ENCODE data around the gene STT3B.

Gene STT3B

DNA sequence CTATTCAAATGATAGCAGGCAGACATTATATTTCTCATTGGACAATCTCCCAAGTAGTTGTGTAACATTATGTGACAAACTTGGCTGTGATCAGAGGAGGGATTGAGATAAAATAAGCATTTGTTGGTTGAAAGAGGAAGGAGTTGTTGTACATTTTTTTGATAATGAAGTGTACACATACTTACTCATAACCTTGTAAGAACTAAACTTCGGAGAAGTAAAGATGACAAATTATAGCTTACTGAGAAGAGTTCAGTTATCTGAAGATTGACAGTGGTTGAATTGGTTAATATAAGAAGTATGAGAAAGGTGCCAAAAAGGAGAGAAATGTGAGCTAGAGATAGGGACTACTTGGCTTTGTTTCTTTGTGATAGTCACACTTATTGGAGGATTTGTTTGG is 32.6 kb downstream of the STT3B start:
- Histone ChIP-seq H3K4me3 (ENCODE audit: insufficient read length, low read depth) (no peak overlapping the region), H3K36me3 (ENCODE audit: insufficient read depth, insufficient read length, low read length) (no peaks in the 10 kb centered on the region), H3K9me3 (ENCODE audit: insufficient read depth, low read length) (no peaks in the 10 kb centered on the region), H3K4me1 (ENCODE audit: insufficient read depth, insufficient read length) (peaks cover 6% of the 10 kb centered on the region), H3K27me3 (ENCODE audit: insufficient read depth, insufficient read length) (no peaks in the 10 kb centered on the region), H3K9ac (ENCODE audit: insufficient read length, low read depth) (no peak overlapping the region)
- TF ChIP-seq ZNF274 (IDR thresholded peaks at IDR 0.05; ENCODE audit: low read depth, low read length) = no peak
- no peak for TF ChIP-seq YY1 (IDR thresholded peaks at IDR 0.05; ENCODE audit: insufficient read depth, insufficient read length)
- no peak for TF ChIP-seq SUZ12 (IDR thresholded peaks at IDR 0.05; ENCODE audit: extremely low read depth, insufficient read depth, insufficient read length)
- DNase-seq (ENCODE audit: low read depth, low spot score) = no peak

DNA sequence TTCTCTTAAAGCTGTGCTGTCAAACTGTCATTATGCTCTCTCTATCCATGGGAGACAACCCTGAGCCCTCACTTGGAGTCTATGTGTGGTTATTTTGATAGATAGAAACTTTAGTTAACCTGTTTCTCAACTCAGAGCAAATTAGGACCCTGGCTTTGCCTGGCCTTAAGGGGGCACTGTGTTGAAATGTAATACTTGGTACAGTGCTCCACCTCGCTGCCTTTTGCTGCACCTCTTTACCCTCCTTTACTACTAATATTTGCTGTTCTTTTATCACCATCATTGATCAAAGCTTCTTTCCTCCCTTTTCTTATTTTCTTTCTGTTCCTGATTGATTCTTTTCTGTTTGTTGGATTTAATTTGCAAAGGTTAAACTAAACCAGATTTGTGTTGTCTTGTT is 34.3 kb downstream of the STT3B start:
- no peak overlapping the region for H3K4me3 ChIP-seq (ENCODE audit: insufficient read length, low read depth)
- H3K36me3 ChIP-seq (ENCODE audit: insufficient read depth, insufficient read length, low read length) = no peaks in the 10 kb centered on the region
- H3K4me1 ChIP-seq (ENCODE audit: insufficient read depth, insufficient read length) = peaks cover 5% of the 10 kb centered on the region
- no peaks in the 10 kb centered on the region for H3K9me3 ChIP-seq (ENCODE audit: insufficient read depth, low read length)
- TF ChIP-seq ZNF274 (IDR thresholded peaks at IDR 0.05; ENCODE audit: low read depth, low read length) (no peak), YY1 (IDR thresholded peaks at IDR 0.05; ENCODE audit: insufficient read depth, insufficient read length) (no peak), SUZ12 (IDR thresholded peaks at IDR 0.05; ENCODE audit: extremely low read depth, insufficient read depth, insufficient read length) (no peak)
- no peaks in the 10 kb centered on the region for H3K27me3 ChIP-seq (ENCODE audit: insufficient read depth, insufficient read length)
- no peak overlapping the region for H3K9ac ChIP-seq (ENCODE audit: insufficient read length, low read depth)
- peak; percentile 9 for DNase-seq (ENCODE audit: low read depth, low spot score)

DNA sequence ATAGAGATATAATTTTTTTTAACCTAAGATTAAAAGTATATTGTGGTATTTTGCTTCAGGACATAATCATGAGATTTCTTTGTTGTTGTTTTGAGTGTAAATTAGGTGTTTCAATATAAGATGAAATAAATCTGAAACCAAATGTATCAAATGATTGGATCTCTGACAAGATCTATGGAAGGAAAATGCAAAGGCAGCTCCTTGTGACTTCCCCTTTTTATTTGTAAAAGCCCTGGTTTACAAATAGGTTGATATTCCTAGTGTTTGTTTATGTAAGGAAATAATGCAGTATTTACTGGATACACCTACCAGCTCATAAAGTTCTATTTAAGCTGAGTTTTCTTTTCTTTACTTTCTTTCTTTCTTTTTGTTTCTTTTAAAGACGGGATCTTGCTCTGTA is 35.9 kb downstream of the STT3B start:
- Histone ChIP-seq H3K36me3 (ENCODE audit: insufficient read depth, insufficient read length, low read length) (no peaks in the 10 kb centered on the region), H3K9ac (ENCODE audit: insufficient read length, low read depth) (no peak overlapping the region), H3K4me3 (ENCODE audit: insufficient read length, low read depth) (no peak overlapping the region), H3K4me1 (ENCODE audit: insufficient read depth, insufficient read length) (no peaks in the 10 kb centered on the region), H3K9me3 (ENCODE audit: insufficient read depth, low read length) (no peaks in the 10 kb centered on the region), H3K27me3 (ENCODE audit: insufficient read depth, insufficient read length) (no peaks in the 10 kb centered on the region)
- no peak for DNase-seq (ENCODE audit: low read depth, low spot score)
- no peak for TF ChIP-seq SUZ12 (IDR thresholded peaks at IDR 0.05; ENCODE audit: extremely low read depth, insufficient read depth, insufficient read length)
- no peak for TF ChIP-seq YY1 (IDR thresholded peaks at IDR 0.05; ENCODE audit: insufficient read depth, insufficient read length)
- TF ChIP-seq ZNF274 (IDR thresholded peaks at IDR 0.05; ENCODE audit: low read depth, low read length) = no peak

DNA sequence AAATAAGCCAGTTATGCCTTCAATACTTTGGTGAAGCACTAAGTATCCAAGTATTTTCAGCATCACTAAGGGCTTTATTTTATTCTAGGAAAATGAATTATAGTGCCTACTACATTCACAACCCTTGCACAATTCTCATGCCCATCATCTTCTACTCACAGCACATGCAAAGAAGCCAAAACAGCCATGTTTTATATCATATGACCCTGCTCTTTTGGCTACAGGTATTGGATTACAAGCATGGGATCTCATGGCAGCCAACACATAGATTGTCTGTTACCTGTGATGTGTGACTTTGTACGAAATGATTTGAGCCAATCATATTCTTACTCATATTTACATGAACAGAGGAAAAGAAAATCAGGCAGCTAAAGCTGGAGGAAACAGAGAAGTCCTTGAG is 38.6 kb downstream of the STT3B start:
- H3K9ac ChIP-seq (ENCODE audit: insufficient read length, low read depth) = no peak overlapping the region
- no peak for DNase-seq (ENCODE audit: low read depth, low spot score)
- H3K4me1 ChIP-seq (ENCODE audit: insufficient read depth, insufficient read length) = no peaks in the 10 kb centered on the region
- H3K9me3 ChIP-seq (ENCODE audit: insufficient read depth, low read length) = no peaks in the 10 kb centered on the region
- H3K27me3 ChIP-seq (ENCODE audit: insufficient read depth, insufficient read length) = no peaks in the 10 kb centered on the region
- no peaks in the 10 kb centered on the region for H3K36me3 ChIP-seq (ENCODE audit: insufficient read depth, insufficient read length, low read length)
- H3K4me3 ChIP-seq (ENCODE audit: insufficient read length, low read depth) = no peak overlapping the region
- TF ChIP-seq ZNF274 (IDR thresholded peaks at IDR 0.05; ENCODE audit: low read depth, low read length) (no peak), SUZ12 (IDR thresholded peaks at IDR 0.05; ENCODE audit: extremely low read depth, insufficient read depth, insufficient read length) (no peak), YY1 (IDR thresholded peaks at IDR 0.05; ENCODE audit: insufficient read depth, insufficient read length) (no peak)

DNA sequence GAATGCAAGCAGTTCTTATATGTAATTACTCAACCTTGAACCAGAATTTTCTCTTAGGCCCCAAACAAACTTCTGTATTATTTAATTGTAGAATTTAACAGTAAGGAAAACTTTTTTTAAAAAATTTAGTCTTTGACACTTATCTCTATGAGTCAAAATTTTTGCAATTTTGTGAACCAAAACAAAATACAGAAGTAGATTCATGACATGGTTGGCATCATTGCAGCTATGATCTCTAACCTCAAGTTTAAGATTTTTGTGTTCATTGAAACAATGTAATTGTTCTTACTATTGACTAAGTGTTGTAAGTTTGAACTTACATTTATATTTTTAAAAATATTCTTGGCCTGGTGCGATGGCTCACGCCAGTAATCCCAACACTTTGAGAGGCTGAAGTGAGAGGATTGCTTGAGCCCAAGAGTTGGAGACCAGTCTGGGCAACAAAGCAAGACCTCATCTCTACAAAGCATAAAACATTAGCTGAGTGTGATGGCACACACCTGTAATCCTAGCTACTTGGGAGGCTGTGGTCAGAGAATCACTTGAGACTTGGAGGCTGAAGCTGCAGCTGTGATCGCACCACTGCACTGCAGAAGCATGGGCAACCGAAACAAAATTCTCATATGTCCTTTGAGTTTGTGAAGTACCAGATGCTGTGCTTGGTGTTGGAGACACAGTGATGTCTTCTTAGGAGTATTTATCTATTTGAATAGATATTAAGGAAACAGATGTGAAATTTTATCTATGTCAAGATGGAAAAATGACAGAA is 39.7 kb downstream of the STT3B start:
- Histone ChIP-seq H3K4me1 (ENCODE audit: insufficient read depth, insufficient read length) (no peaks in the 10 kb centered on the region), H3K4me3 (ENCODE audit: insufficient read length, low read depth) (no peak overlapping the region), H3K9ac (ENCODE audit: insufficient read length, low read depth) (no peak overlapping the region), H3K36me3 (ENCODE audit: insufficient read depth, insufficient read length, low read length) (peaks cover 2% of the 10 kb centered on the region), H3K27me3 (ENCODE audit: insufficient read depth, insufficient read length) (no peaks in the 10 kb centered on the region), H3K9me3 (ENCODE audit: insufficient read depth, low read length) (no peaks in the 10 kb centered on the region)
- no peak for DNase-seq (ENCODE audit: low read depth, low spot score)
- no peak for TF ChIP-seq ZNF274 (IDR thresholded peaks at IDR 0.05; ENCODE audit: low read depth, low read length)
- TF ChIP-seq YY1 (IDR thresholded peaks at IDR 0.05; ENCODE audit: insufficient read depth, insufficient read length) = no peak
- TF ChIP-seq SUZ12 (IDR thresholded peaks at IDR 0.05; ENCODE audit: extremely low read depth, insufficient read depth, insufficient read length) = no peak

DNA sequence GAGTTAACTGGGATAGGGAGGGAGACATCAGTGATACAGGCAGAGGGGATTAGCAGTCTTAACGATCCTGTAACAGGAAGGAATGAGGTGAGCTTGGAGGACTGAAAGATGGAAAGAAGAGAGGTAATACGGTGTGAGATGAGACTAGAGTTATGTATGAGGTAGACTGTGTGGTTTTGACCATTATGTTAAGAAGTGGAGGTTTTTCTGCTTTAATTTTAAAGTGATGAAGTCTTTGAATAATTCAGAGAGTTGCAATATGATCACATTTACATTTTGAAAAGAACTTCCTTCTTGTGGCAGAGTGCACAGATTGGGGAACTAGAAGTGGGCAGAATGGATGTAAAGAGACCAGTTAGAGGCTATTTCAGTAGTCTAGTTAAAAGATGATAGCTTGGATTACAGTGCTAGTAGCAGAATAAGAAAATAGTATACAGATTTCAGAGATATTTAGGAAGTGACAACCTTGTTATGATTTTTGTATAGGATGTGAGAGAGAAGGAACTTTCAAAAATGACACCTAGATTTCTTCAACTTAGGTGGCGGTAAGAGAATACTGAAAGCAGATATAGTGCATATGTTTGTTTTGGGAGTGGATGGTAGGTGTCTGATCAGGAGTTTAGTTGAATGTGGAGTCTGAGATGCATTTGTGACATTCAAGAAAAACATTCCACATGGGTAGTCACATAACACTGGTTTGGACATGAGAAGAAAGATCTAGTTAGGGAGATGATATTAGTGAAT is 40.5 kb downstream of the STT3B start:
- H3K27me3 ChIP-seq (ENCODE audit: insufficient read depth, insufficient read length) = no peaks in the 10 kb centered on the region
- H3K9ac ChIP-seq (ENCODE audit: insufficient read length, low read depth) = no peak overlapping the region
- H3K9me3 ChIP-seq (ENCODE audit: insufficient read depth, low read length) = no peaks in the 10 kb centered on the region
- no peak for DNase-seq (ENCODE audit: low read depth, low spot score)
- TF ChIP-seq ZNF274 (IDR thresholded peaks at IDR 0.05; ENCODE audit: low read depth, low read length) (no peak), SUZ12 (IDR thresholded peaks at IDR 0.05; ENCODE audit: extremely low read depth, insufficient read depth, insufficient read length) (no peak), YY1 (IDR thresholded peaks at IDR 0.05; ENCODE audit: insufficient read depth, insufficient read length) (no peak)
- H3K4me1 ChIP-seq (ENCODE audit: insufficient read depth, insufficient read length) = no peaks in the 10 kb centered on the region
- H3K4me3 ChIP-seq (ENCODE audit: insufficient read length, low read depth) = no peak overlapping the region
- peaks cover 5% of the 10 kb centered on the region for H3K36me3 ChIP-seq (ENCODE audit: insufficient read depth, insufficient read length, low read length)

DNA sequence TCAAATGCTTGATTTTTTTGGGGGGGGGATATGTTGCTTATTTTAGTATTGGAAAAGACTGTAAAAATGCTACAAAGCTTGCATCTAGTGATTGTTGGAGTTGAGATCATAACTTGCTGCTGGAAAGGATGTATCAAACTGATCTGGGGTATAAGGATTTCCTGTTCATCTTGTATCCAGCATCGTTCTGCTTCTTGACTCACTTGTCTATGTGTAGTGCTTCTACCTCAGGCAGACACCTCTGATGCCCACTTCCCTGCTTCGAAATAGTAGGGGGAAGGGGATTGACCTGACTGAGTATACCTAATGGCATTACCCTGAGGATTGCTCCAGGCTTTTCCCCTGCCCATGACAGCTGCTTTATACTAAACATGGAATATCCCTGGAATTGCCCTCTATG is 42.7 kb downstream of the STT3B start:
- no peak for DNase-seq (ENCODE audit: low read depth, low spot score)
- no peak overlapping the region for H3K4me3 ChIP-seq (ENCODE audit: insufficient read length, low read depth)
- TF ChIP-seq SUZ12 (IDR thresholded peaks at IDR 0.05; ENCODE audit: extremely low read depth, insufficient read depth, insufficient read length) = no peak
- TF ChIP-seq YY1 (IDR thresholded peaks at IDR 0.05; ENCODE audit: insufficient read depth, insufficient read length) = no peak
- TF ChIP-seq ZNF274 (IDR thresholded peaks at IDR 0.05; ENCODE audit: low read depth, low read length) = no peak
- peaks cover 14% of the 10 kb centered on the region for H3K36me3 ChIP-seq (ENCODE audit: insufficient read depth, insufficient read length, low read length)
- H3K4me1 ChIP-seq (ENCODE audit: insufficient read depth, insufficient read length) = no peaks in the 10 kb centered on the region
- H3K9ac ChIP-seq (ENCODE audit: insufficient read length, low read depth) = no peak overlapping the region
- no peaks in the 10 kb centered on the region for H3K9me3 ChIP-seq (ENCODE audit: insufficient read depth, low read length)
- H3K27me3 ChIP-seq (ENCODE audit: insufficient read depth, insufficient read length) = no peaks in the 10 kb centered on the region

All from NT2/D1 (cell line).